HG03520 (cell line): ENCODE data around the gene MAML3.

Experiments
- ATAC-seq: cut with Tn5 transposase; IDR thresholded peaks from one replicate; pipeline ENCODE4 v1.9.1; 2021; ENCODE audit warnings: mild to moderate bottlenecking, moderate library complexity; ENCODE audit not compliant: unreplicated experiment

The MAML3 gene

GRCh38 chr4:139797287-139797686 is 356.7 kb downstream of the MAML3 start:
- no peak for ATAC-seq

GRCh38 chr4:139795527-139796314 is 358.3 kb downstream of the MAML3 start:
- ATAC-seq: no peak

GRCh38 chr4:139794158-139794954 is 359.6 kb downstream of the MAML3 start:
- no peak for ATAC-seq

DNA sequence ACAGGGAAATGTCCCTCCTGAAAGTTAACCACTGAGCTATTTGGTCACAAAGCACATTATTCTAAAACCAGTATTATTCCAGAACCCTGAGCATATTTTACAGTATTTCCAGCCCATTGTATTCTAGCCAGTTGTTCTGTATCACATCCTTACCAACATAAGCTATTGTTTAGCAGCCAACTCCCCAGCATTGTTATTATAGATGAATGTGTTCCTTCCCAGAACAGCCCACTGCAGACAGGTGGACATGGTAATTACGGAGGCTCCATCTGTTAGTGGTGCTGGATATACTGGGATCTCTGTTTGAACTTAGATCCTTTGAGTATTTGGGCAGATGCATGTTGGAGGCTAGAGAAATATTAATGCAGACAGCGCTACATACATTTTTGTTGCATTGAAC is 362.3 kb downstream of the MAML3 start:
- ATAC-seq: no peak

- no peak for ATAC-seq
Observed at GRCh38 chr4:139790291-139790690, 363.7 kb downstream of the MAML3 start.

DNA sequence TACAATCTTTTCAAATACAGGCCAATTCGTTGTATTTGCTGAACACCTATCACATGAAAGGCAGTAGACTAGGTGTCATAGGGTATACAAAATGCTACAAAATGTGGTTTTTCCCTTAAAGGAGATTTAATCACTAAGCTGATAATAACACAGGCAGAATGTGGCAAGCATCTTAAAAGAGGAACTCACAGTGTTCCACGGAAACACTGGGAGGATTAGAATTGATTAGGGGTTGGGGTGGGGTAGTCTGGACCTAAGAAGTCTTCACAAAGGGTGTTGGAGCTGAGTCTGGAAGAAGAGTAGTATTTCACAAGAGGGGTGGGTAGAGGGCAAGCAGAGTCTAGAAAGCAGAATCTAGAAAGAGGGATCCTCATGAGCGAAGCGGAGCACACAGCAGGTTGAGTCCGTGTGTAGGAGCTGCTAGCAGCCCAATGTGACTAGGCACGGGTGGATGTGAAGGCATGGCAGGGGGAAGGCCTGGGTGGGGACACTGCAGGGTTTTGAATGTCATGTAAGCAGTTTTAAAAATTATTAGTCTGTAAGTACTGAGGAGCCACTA is 364.8 kb downstream of the MAML3 start:
- ATAC-seq: no peak

- ATAC-seq: no peak
Observed at GRCh38 chr4:139786494-139787354, 367.3 kb downstream of the MAML3 start.

DNA sequence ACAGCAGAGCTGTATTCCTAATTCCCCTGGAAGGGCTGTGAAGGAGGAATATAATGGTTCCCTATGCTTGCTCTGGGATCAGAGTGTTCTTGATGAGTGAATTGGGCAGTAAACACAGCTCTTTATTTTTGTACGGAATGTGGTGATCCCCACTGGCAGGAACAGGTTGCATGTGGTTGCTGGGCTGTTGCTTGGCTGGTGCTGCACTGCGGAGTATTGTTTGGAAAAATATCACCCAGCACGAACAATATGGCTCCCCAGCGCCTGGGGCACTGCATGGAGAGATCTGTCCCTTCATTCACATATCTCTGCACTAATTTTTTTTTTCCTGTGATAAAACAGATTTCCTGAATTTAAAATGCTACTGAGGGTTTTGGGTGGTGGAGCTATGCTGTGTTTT is 368.6 kb downstream of the MAML3 start:
- no peak for ATAC-seq

DNA sequence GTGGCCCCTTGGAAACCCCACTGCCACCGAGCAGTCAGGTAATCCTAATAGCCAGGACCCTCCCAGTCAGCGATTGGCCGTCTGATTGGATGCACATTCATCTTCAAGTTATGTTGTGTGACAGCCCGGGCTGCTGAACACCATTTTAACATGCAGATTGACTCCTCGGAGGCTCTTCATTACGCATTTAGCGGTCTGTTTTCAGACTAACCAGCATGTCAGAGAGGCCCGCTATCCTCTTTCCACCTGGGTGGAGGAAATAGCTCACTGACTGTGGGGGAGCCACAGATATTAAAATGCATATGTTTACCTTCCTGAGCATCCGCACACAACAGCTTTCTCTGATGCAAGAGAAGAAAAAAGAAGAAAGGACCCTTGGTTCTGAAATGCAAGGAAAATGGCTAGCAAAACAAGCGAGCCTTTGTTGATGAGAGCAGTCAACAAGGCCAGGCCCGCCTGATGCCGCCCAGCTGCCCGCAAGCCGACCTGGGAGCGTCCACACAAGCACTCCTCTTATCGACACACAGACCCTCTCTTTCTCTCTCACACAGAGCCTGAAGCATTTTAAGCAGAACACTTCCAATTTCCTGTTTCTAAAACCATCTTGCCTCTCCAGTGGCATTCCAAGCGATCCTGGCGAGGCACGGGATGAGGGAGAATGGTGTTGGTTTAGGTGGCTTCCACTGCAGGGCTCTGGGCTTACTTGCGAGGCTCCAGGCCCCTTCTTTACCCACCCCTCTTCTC is 370.1 kb downstream of the MAML3 start:
- ATAC-seq: no peak

DNA sequence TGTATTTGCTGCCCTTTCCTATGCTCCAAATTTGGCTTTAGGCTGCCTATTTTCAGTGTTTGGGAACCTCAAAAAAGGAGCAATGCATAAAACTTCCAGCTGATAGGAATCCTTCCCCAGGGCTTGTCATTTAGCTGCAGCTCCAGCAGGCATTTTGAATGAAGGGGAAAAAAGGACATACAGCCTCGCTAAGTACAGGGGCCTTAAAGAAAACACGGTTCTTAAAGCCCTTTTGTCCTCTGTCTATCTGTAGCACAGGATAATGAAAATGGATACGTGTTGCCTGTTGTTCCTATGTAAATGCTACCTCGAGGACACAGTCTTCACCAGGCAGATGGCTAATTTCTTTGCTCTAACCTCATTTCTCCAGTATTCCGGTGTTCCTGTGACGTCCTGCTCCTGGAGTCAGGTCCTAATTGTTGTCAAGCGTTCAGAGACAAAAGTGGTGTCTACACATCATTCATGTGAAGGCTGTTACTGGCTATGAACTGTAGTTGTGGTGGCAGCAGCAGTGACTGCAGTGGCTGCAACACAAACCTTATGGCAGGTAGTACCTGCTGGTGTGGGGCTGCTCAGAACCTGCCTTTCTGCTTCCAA is 371.0 kb downstream of the MAML3 start:
- ATAC-seq: no peak

- ATAC-seq: no peak
Observed at GRCh38 chr4:139781066-139781465, 372.9 kb downstream of the MAML3 start.

DNA sequence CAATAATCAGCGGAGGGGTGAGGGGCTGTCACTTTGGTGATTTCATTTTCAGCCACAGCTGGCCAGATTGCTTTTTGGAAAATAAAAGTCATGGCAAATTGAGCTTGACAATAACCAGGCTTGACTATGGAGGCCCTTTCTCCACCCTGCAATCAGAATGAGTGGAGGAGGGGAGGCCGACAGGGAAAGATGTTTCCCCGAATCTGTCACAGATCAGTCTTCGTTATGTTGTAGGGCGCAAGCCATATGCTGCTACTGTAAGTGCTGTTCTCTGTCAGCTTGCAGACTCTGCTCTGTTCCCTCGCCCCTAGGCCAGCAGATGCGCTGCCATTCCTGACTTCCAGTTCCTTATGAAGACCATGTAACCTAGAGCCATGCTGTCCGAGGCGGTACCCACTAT is 374.3 kb downstream of the MAML3 start:
- ATAC-seq: no peak

- no peak for ATAC-seq
Observed at GRCh38 chr4:139777757-139778156, 376.2 kb downstream of the MAML3 start.

- no peak for ATAC-seq
Observed at GRCh38 chr4:139776235-139776634, 377.7 kb downstream of the MAML3 start.

DNA sequence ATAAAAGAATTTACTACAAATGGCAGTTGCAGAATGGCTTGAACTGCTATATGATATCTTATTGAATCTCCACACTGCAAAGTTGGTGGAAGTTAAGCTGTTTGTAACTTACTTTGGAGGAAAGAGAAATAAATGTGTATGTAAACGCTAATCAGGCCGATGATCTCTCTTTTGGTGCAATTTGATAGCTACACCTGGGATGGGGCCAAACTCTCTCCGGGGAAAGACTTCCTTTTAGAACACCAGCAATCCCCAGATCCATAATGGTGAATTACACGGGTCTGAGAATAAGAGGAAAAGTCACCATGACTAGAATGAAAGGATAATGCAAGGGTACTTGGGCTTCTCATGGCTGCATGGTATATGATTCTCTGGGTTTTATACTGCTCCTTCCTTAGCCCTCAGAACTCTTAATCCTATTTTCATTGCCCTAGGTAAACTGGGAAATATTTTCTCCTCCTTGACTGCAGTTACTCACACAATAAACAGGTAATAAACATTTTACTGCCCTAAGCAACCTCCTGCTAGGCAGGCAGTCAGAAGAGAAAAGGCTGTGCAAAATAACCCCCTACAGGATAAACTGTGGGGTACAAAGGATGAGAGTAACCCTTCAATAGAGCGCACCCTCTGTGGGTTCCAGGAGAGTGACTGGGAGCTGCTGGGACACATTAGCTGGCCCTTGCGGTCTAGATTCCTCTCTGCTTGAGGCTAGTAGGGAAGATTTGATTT is 379.1 kb downstream of the MAML3 start:
- ATAC-seq: no peak

DNA sequence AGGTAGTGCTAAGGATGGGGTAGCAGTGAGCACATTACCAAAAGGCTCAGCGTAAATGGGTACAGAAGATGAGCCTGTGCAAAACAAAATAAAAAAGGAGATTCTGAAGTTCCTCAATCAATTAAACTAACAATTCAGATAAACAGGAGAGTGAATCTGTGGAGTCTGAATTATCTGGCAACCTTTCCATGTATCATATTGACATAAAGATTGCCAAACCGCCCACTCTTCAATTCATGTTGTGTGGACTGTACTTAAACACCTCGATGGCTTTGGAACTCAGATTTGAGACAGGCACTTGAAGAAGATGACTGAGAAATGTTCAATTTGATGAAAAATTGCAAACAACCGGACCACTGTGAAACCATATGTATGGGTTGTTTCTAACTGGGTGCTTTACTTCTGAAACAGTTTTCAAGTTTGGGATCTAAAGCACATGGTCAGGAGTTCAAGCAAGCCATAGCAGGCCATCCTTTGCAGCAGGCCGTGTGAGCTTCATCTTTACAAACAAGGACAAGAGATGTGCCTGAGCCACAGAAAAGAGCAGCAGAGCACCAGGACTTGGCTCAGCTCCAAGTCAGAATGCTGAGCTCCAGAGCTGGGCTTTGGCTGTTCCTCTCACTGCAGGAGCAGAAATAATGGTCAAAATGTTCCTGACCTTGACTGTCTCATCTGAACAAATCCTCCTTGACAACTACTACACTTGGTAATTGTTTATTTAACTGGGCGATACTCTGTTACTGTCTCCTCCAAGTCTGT is 380.2 kb downstream of the MAML3 start:
- no peak for ATAC-seq

- no peak for ATAC-seq
Observed at GRCh38 chr4:139770361-139770760, 383.6 kb downstream of the MAML3 start.

- ATAC-seq: no peak
Observed at GRCh38 chr4:139769364-139769763, 384.6 kb downstream of the MAML3 start.

DNA sequence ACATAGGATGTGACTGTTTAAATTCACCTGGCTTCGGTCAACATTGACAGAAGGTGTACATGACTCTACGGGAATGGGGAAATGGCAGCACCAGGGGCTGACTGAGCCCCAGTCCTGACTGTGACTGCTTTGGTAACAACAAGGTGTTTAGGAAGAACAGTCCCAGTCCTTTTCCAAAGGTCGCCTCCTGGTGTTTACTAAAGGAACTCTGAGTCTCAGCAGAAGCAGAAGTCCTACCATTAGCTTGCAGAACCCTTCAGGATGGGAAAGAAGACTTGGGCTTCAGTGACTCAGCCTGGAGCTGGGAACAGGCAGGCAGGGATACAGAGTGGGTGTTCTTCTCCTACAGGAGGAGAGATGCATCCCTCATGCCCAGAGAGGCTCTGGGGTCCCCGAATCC is 385.1 kb downstream of the MAML3 start:
- no peak for ATAC-seq
